ENCODE results near the gene LEF1.

The LEF1 gene

DNA sequence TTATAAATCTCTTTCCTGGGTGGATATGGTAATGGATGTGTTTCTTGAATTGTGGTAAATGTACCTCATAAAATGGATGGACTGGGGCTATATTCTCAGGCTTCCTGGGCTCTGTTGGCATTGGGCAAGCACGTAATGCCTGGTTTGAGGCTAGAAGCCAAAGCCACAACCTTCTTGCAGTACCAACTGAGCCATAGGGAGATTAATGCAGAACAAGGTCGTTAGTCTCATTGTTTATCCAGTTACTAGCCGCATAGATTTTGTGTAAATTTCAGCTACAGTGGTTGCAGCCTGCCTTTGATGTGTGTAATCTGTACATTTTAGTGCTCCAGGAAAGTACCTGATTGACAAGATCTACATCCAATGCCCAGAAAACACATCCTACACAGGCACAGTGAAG is 7.2 kb upstream of the LEF1 start:
- DNase-seq (ENCODE audit: low read depth, low spot score): no peak

DNA sequence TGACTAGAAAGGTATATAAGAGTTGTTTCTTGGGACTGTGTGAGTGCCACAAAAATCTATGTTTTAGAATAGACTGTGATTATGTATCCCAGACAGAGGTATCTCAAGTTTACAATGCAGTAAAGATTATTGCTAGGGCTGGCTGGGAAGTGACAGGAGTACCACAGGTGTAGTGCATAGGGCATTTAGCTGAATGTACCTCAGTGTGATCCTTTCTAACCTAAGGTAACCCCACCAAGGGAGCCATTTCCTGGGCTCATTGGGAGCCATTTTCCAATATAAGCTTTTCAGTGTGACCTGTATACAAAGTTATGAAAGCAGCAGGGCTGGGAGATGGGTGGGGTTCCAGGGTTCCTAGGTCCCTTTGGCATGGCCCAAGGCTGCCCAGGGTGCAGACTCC is 6.1 kb upstream of the LEF1 start:
- DNase-seq (ENCODE audit: low read depth, low spot score): no peak

DNA sequence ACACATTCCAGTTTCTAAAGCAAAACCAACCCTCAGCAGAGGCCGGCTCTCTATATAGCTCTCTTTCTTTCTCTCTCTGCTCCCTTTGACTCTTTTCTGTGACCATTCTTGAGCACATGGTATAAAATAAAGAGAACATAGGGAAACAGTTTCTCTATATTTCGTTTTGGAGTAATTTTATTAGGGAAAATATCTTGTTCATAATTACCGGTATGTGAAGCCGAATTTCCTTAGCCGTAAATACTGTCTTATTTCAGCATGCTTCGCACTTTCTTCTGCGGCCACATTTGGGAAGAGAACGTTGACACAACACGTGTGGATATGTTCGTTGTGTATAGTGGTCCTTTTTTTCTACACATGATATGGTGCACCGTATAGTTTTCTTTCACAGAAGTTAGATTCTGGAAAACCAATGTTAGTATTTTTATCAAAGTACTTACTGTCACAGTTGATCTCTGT is 4.9 kb upstream of the LEF1 start:
- DNase-seq (ENCODE audit: low read depth, low spot score): no peak

DNA sequence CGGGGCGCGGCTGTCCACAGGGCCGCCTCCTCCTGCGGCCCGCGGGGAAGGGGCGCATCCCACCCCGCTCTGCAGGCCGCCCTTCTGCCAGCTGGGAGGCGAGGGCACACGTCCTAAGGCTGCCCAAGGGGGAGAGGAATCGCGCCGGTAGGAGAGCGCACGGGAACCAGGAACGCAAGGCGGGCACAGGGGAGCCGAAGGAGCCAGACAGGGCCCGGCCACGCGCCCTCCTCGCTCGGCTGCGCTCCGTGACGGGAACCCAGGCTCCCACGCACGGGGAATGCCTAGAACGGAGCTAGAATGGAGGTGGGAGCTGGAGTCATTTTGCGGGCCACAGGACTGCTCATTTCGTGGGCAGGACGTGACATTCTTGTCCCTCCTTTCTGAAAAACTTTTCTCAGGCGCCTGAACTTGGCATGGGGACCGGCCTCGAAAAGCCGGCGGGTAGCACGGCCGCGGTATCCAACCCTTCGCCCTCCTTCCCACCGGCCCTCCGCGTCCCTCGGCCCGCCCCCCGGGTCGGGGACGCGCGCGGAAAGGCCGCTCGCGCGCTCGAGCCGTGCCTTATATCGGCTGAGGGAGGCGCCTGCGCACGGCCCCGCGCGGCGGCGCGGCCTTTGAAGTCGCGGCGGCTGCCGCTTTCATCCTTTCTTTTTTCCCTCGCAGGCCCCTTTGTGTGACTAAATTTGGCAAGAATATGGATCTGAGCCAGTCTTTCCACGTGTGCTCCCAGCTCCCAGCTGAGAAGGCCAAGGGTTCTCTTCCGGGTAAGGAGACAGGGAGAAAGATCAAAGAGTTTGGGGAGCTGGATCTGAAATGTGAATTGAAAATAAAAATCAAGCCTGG is 4.2 kb upstream of the LEF1 start:
- no peak for DNase-seq (ENCODE audit: low read depth, low spot score)

DNA sequence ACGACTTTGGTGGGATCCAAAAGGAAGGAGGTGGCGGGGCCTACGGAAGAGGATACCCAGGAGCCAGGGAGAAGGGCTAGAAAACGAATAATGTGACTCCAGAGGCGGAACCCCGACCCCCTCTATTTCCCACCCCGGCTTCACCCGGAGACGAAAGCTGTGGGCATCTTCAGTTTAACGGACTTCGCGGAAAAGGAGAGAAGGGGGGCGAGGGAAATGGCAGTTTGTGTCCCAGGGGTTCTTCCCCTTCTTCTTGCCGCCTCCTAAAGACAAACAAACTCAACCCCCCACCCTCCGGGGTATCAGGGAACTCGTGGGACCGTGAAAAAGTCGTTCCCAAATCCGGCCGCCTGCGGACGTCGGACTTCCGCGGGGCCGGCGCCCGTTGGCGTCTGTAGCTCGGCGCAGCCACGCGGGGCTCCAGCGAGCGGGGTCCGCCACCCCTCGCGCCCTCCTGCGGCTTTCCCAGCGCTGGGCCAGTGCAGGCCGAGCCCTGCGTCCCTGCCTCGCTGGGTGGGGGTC is 3.6 kb upstream of the LEF1 start:
- no peak for DNase-seq (ENCODE audit: low read depth, low spot score)

DNA sequence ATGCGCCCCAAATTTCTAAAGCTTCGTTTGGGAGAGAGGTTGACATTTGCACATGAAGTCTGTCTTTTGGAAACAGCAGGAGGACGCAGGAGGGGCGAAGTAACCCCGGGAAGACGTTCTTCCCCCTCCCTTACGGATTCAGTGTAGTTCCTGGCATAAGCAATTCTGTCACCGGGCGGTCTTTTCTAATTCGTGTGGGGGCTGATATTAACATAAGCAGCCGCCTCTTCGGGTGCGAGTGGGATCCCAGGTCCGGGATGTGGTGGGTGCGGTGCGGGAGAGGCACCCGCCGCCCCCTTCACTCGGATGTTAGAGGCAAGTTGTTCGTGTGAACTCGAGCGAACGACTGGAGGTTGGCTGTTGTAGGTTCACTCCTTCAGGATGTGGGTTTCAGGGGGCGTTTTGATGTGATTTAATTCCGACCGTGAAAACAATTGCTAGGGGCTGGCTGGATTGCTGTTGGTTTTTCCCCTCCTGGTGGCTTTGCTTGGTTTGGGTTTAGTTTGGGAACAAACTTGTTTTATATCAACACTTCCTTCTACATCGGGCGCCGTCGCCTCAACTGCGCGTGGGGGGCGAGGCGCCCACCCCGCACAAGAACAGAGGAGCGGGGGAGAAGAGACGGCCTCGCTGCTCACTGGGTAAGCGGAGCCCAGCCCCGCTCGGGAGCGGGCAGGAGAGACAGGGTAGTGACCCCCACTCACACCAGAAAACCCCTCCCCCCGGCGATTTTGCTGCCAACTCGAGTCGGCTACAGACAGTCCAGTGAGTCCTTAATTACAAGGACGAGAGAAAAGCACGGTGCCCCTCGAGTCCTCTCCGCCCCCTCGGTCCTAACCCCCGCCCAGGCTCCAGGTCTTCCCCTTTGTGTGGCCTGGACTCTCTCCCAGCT is 2.9 kb upstream of the LEF1 start:
- no peak for DNase-seq (ENCODE audit: low read depth, low spot score)

DNA sequence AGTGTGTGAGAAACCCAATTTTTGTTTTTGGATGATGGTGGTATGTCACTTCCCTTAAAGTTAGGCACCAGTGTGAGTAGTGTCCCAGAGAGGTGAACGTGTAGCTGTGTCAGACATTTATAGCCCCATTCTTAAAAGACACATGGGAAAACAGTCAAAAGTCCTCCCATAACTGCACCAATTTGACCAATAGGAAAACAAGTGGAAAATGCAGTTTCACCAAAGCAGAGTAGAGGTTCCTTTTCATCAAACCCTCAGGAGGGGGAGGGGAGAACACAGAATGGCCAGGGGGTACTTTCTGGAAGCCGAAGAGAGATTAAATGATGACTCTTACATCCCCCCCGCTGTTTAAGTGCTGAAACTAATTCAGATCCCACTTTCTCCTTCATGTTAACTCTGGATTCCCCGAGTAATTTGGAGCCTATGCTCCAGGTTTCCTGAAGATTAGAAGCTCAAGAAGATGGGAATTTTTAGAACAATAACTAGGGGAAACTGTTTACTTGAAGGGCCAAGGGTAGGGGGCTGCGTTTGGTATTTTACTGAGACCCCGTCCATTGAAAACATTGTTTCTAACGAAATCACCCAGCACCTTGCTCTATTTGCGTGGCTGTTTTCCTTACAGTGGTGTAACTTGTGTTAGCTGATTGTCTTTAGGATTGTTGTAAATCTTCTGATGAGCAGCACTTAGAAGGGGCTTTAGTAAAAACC is 2.1 kb upstream of the LEF1 start:
- DNase-seq (ENCODE audit: low read depth, low spot score): no peak

DNA sequence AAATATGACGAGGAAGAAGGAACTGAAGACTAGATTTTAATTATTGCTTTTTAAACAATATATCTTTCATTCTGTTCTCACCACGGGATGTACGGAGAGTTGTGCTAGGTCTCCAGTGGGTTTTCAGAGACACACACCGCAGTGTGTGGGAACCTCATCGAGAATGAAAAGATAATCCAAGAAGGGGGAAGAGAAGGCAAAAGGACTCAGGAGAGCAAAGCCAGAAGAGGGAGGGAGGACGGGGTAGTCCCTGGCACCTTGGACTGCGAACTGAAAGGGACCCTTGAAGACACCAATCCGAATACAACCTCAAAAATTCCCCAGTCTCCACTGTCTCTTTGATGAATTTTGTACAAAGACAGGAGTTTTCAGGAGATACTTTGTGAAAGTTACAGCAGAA is 932 bp upstream of the LEF1 start:
- DNase-seq (ENCODE audit: low read depth, low spot score): no peak

DNA sequence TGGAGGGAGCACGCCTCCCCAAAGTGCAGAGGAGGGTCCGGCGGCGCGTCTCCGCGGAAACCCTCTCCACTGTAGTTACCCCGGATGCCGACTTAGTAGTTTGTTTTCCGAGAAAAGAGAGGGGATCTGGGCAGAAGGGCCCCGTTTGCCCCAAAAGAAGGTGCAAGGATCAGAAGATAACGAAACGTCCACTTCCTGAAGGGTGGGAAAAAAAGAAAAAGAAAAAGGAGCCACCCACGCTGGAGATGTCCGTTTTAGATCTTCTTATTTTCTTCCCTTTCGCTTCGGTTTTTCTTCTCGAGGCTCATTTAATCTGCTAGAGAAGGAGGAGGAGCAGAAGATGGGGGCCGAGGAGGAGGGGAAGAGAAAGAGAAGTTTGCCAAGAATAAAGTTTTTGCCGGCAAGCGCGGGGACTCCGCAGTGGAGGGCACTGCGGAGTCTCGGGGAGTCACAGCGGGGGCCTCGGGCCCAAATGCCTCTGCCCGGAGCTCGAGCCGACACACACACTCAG is 517 bp downstream of the LEF1 start:
- DNase-seq (ENCODE audit: low read depth, low spot score): no peak

DNA sequence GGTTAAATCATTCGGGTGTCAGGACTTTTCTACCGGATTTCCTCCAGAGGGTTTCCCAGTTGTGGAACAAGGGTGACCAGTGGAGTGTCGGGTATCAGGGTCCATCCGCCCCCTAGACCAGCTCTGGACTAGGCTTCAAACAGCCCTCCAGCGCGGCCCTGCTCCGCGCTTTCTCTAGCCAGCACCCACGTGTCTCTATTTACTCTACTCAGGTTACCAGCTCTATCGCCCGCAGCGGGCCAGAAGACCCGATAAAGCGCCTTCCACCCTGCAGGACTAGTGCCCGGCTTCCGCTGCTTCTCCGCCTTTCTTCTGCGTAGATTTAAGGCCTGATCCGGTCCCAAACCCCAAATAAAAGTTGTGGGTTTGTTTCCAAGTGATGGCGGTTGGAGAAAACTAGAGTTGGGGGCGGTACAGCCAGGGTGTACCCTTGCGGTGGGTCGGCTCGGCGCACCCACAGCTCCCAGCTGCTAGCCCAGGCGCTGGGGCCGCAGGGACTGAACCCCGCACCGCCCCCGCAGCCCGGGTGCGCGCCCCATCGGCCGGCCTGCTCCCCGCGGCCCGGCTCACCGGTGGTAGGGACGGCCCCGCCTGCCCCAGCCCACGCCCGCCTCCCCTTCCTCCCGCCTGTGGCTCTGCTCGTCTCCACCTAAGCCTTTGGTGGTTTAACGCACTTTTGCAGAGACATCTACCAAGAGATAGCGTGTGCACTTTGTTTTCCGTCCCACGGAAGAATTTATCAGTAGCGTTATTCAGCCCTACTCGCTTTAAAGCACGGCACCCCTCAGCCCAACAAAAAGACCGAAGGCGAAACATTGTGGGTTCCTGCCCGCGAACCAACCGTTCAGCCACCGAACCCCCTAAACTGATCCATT is 2.1 kb downstream of the LEF1 start:
- no peak for DNase-seq (ENCODE audit: low read depth, low spot score)

DNA sequence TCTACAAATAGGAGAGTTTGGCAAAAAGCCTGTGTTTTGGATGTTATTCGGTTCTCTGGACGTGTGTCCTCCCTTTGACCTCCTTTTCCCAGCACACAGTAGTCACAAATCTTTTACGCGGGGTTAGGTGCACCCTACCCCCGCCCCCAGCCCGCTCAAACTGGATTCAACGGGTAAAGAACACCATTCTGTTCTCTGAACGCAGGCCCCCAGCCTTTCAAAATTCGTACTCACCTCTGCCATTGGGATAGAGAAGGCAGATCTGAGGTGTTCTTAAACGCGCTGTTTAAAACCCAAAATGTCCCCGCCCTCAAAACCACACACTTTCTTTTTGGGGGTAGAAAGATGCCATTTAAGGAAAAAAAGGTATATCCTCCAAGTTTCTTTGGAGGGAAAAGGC is 2.7 kb downstream of the LEF1 start:
- no peak for DNase-seq (ENCODE audit: low read depth, low spot score)

DNA sequence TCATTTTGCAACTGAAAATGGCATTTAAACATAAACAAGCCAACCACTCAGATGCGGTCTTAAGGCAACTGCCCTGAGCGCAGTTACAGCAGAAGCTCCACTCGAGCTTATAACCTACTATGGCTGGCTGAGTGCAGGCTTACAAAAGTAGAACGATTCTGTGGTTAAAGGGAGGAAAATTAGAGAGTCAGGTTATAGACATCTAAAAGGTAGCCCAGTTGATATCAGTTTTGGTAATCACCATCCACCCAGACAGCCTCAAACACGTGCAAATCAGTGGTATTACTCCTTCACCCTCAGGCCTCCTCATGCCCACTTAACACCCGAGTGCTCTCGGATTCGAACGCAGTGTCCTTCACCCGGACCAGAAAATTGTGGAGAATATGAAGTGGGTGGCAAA is 3.1 kb downstream of the LEF1 start:
- DNase-seq (ENCODE audit: low read depth, low spot score): no peak

DNA sequence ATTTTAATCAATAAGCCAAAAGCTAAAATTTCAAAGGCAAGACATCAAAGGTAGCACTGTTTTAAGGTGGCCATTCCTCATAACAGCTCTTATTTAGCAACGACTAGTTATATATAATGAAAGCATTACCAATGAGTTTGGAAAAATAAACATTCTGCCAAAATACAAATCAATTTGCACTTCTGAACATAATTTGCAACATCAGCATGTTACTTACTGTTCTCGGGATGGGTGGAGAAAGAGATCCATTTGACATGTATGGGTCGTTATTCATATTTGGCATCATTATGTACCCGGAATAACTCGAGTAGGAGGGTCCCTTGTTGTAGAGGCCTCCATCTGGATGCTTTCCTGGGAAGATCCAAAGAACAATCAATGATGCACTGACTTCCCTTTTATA is 5.4 kb downstream of the LEF1 start:
- DNase-seq (ENCODE audit: low read depth, low spot score): no peak

DNA sequence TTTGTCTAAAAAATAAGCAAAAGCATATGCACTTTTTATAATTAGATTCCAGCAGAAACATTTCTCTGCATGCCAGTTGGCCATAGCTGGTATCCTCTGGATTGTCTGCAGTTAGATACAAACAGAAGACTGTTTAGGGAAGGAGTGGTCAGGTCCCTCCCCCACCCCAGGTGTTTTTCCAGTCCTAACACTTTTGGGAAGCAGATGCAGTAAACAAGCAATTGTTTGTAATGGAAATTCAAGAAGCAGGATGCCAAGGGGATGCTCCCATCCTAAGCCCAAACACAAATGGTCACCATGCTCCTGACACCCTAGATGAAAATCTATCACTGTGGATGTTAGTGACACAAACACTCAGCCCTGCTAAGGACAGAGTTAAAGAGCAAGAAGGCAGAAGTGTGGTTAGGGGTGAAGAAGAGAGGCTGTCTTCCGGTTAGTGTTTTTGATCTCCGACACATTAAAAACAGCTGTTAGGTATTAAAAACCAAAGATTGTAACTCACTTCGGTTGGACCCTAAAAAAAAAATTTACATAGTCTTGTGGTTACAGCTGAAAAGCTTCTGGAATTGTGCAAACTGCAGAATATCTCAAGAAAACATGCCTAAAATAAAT is 7.9 kb downstream of the LEF1 start:
- DNase-seq (ENCODE audit: low read depth, low spot score): no peak

DNA sequence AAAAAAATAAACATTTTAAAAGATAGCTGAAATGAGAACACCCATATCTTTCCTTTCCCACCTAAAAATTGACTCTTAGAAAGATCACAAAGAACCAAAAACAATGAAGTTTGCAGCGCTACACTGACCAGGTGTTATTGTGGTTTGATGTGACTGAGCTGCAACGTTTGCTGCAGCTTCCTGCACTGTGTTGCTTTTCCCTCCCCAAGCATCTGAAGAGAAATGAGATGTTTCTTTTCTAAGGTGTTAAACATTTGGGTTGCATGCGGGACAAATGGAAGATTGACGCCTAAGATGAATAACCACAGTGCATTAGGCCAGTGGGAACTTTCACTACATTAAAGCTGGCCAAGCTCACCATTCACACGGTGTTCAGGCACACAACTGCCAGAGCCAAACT is 8.9 kb downstream of the LEF1 start:
- DNase-seq (ENCODE audit: low read depth, low spot score): no peak

DNA sequence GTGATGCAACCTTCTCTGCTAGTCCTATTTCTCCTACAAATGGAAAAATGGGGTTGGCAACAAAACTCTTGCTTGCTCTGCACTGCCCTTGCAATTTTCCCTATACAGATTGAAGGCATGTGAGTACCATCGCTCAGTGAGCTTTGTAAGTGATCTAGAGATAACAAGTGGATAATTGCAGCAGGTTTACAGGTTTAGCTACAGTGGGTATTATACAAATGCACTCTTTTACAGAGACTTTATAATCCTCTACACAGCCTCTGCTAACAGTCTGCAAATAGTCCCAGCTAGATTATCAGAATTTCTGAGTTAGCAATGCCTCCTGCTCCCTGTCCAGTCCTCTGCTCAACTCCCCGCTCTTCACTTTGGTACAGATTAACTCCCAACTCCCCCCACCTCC is 11.1 kb downstream of the LEF1 start:
- DNase-seq (ENCODE audit: low read depth, low spot score): no peak

DNA sequence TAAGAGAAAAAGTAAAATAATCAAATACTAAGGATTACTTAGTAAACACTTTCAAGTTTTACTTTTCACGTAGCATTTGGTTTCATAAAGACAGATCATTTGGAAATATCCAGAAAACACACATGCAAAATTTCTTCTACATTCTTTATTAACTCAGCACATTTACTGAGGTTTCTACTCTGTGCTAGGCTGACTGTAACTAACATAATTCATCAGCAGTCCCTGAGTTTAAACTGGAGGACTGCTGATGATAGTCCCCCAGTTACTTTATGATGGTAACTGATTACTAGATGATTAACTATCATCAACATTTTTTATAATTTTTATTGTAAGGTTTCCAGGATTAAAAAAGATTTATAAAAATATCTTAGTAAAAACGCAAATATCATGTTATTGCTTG is 12.3 kb downstream of the LEF1 start:
- DNase-seq (ENCODE audit: low read depth, low spot score): no peak

DNA sequence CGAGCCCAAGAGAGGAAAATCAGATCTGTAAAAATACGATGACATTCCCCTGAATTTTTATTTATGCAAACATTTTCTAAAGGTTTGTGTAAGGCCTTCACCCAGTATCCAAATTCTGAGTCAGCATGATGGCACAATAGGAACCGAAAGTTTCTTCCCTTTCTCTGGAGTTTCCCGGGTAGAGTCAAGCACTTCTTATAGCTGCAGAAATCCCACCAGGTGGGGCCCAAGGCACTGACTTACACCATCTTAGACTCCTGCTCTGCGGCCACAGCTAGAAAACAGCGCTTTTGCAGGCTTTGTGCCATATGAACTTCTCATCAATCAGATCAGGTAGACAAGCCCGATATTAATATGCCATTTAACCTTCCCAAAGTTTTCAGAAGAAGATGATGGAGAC is 13.4 kb downstream of the LEF1 start:
- no peak for DNase-seq (ENCODE audit: low read depth, low spot score)

DNA sequence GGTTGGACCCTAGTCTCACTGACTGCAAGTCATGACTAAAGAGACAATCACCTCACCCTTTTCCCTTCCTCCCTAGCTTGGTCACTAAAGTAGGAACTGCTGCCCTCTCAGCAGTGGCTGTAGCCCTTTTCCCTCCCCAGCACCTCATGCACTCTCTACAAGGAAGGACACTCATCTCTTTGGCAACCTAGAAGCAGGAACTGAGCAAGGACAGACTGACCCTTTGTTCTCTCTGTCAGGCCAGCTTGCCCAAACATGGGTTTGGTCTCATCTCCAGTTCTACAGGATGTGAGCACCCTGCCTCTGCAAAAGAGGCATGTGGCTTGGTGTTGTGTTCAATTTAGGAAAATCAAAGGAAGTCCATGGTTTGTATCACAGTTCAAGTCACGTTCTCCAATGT is 15.8 kb downstream of the LEF1 start:
- DNase-seq (ENCODE audit: low read depth, low spot score): no peak

Measured in activated naive CD8-positive, alpha-beta T cell treated with anti-CD3 and anti-CD28 coated beads, Interleukin-2, amount 50 U/mL, for 16 hours (primary cell).